ENCODE measurements around the gene APP. TPM values are rescaled to one million over a fixed set of nuclear protein-coding genes. Genes with fewer than 3 reads are reported as not detected.
A peak's percentile ranks its signal among the peaks of the same experiment; 100 is the strongest.

APP gene
- total and polyA plus RNA-seq, 2 of the 13 experiments (the other 11 are each of a cell fraction or from before 2014, with no cell fraction given): 70.6 to 262 TPM

DNA sequence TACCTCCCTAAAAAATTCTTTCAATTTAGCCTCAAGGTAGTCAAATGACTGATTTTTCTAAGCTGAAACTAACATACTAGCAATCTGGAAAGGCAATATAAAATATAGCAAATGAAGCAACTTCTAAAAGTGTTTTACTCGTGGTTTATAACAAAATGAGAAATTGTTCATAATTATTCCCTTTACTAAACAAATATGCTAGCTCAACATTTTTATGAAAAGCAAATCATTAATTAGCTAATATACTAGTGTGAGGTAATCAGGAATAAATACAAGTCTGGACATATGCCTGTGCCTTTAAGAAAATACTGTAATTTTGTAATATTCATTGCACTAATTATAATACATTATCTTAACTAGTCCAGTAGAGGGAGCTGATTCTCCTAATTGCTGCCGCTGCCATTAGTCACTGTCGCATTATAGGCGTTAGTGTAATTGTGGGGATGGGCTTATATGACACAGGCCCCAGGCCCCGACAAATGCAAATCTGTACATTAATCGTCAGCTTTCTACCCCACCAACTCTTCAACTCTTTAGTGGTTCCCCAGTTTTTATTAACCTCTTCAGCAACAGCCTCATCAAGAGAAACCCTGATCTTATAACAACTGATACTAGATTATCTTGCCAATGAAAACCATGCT lies 274.9 kb downstream of the APP start:
- ChIA-PET POLR2A (no interaction called here), CTCF (ENCODE audit: low intra/inter-chr PET ratio, low total read pairs) (no interaction called here)
- in situ Hi-C loops (cut with HindIII; ENCODE audit: extremely low pct_ligation_motif_present, low pct_unique_long_range_greater_than_20kb) (no loop called here), intact Hi-C loops (cut with micrococcal nuclease; ENCODE audit: unreplicated experiment) (no loop called here)
- Histone ChIP-seq H3K4me1 (ENCODE audit: insufficient read depth, low read length) (no peaks in the 10 kb centered on the region), H3K4me3 (replicated peaks in 1 of 3; ENCODE audit: insufficient read depth in 1 of 3, low read depth in 2 of 3, low read length in 3 of 3) (no peak overlapping the region), H4K20me1 (ENCODE audit: insufficient read depth, low read length) (no peaks in the 10 kb centered on the region), H3K27me3 (ENCODE audit: control insufficient read depth in 1 of 2, insufficient read depth in 2 of 2, low read length in 2 of 2) (no peaks in the 10 kb centered on the region), H3K9me3 (ENCODE audit: low read length) (no peaks in the 10 kb centered on the region), H3K4me2 (ENCODE audit: low read depth, low read length) (no peak overlapping the region), H3K9ac (ENCODE audit: insufficient read depth, low read depth, low read length) (no peak overlapping the region), H2AFZ (ENCODE audit: low read length) (no peak overlapping the region), H3K36me3 (replicated peaks in 1 of 2; ENCODE audit: control insufficient read depth in 1 of 2, insufficient read depth in 2 of 2, low read length in 2 of 2) (peaks cover 5 to 11% of the 10 kb centered on the region in 2 experiments; a peak in 3 of 5 replicates), H3K27ac (ENCODE audit: extremely low read length, insufficient read depth, low read length) (no peak overlapping the region), H3K79me2 (ENCODE audit: insufficient read depth, low read length) (no peaks in the 10 kb centered on the region)
- WGBS (ENCODE audit: low lambda C conversion rate): 86% methylated on average over 6 of the region's 6 CpGs
- DNase-seq (ENCODE audit: low spot score) (no peak), FAIRE-seq (no peak), ATAC-seq (no peak)
- no TSS peak for BruUV-seq (replicated peaks)
- no peak for TF ChIP-seq HCFC1 (IDR thresholded peaks at IDR 0.05; ENCODE audit: low read depth, low read length)
- no peak for TF ChIP-seq CBX5 (CRISPR knock-in tag; IDR thresholded peaks at IDR 0.05; ENCODE audit: borderline replicate concordance)
- TF ChIP-seq, protein P1, sequence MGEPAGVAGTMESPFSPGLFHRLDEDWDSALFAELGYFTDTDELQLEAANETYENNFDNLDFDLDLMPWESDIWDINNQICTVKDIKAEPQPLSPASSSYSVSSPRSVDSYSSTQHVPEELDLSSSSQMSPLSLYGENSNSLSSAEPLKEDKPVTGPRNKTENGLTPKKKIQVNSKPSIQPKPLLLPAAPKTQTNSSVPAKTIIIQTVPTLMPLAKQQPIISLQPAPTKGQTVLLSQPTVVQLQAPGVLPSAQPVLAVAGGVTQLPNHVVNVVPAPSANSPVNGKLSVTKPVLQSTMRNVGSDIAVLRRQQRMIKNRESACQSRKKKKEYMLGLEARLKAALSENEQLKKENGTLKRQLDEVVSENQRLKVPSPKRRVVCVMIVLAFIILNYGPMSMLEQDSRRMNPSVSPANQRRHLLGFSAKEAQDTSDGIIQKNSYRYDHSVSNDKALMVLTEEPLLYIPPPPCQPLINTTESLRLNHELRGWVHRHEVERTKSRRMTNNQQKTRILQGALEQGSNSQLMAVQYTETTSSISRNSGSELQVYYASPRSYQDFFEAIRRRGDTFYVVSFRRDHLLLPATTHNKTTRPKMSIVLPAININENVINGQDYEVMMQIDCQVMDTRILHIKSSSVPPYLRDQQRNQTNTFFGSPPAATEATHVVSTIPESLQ (CRISPR knock-in tag; conservative IDR thresholded peaks at IDR 0.05): no peak
- TF ChIP-seq ZNF792 (CRISPR knock-in tag; IDR thresholded peaks at IDR 0.05): no peak
- TF ChIP-seq, protein P2, sequence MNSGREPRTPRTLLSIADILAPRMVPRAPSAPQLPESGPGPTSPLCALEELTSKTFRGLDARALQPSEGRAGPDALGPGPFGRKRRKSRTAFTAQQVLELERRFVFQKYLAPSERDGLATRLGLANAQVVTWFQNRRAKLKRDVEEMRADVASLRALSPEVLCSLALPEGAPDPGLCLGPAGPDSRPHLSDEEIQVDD (CRISPR knock-in tag; IDR thresholded peaks at IDR 0.05; ENCODE audit: borderline replicate concordance): no peak
- TF ChIP-seq GATAD1 (CRISPR knock-in tag; IDR thresholded peaks at IDR 0.05): no peak
- no peak for TF ChIP-seq ZSCAN21 (CRISPR knock-in tag; IDR thresholded peaks at IDR 0.05; ENCODE audit: borderline replicate concordance)
- TF ChIP-seq, protein P3, sequence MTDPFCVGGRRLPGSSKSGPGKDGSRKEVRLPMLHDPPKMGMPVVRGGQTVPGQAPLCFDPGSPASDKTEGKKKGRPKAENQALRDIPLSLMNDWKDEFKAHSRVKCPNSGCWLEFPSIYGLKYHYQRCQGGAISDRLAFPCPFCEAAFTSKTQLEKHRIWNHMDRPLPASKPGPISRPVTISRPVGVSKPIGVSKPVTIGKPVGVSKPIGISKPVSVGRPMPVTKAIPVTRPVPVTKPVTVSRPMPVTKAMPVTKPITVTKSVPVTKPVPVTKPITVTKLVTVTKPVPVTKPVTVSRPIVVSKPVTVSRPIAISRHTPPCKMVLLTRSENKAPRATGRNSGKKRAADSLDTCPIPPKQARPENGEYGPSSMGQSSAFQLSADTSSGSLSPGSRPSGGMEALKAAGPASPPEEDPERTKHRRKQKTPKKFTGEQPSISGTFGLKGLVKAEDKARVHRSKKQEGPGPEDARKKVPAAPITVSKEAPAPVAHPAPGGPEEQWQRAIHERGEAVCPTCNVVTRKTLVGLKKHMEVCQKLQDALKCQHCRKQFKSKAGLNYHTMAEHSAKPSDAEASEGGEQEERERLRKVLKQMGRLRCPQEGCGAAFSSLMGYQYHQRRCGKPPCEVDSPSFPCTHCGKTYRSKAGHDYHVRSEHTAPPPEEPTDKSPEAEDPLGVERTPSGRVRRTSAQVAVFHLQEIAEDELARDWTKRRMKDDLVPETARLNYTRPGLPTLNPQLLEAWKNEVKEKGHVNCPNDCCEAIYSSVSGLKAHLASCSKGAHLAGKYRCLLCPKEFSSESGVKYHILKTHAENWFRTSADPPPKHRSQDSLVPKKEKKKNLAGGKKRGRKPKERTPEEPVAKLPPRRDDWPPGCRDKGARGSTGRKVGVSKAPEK (CRISPR knock-in tag; IDR thresholded peaks at IDR 0.05; ENCODE audit: borderline replicate concordance): no peak
- TF ChIP-seq, protein P4, sequence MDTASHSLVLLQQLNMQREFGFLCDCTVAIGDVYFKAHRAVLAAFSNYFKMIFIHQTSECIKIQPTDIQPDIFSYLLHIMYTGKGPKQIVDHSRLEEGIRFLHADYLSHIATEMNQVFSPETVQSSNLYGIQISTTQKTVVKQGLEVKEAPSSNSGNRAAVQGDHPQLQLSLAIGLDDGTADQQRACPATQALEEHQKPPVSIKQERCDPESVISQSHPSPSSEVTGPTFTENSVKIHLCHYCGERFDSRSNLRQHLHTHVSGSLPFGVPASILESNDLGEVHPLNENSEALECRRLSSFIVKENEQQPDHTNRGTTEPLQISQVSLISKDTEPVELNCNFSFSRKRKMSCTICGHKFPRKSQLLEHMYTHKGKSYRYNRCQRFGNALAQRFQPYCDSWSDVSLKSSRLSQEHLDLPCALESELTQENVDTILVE (CRISPR knock-in tag; IDR thresholded peaks at IDR 0.05): no peak
- TF ChIP-seq ZNF772 (CRISPR knock-in tag; IDR thresholded peaks at IDR 0.05): no peak
- TF ChIP-seq, protein P5, sequence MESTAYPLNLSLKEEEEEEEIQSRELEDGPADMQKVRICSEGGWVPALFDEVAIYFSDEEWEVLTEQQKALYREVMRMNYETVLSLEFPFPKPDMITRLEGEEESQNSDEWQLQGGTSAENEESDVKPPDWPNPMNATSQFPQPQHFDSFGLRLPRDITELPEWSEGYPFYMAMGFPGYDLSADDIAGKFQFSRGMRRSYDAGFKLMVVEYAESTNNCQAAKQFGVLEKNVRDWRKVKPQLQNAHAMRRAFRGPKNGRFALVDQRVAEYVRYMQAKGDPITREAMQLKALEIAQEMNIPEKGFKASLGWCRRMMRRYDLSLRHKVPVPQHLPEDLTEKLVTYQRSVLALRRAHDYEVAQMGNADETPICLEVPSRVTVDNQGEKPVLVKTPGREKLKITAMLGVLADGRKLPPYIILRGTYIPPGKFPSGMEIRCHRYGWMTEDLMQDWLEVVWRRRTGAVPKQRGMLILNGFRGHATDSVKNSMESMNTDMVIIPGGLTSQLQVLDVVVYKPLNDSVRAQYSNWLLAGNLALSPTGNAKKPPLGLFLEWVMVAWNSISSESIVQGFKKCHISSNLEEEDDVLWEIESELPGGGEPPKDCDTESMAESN (CRISPR knock-in tag; conservative IDR thresholded peaks at IDR 0.05): no peak
- no peak for TF ChIP-seq ZFP37 (CRISPR knock-in tag; IDR thresholded peaks at IDR 0.05; ENCODE audit: borderline replicate concordance)
- no peak for TF ChIP-seq ZFP62 (CRISPR knock-in tag; IDR thresholded peaks at IDR 0.05)
- TF ChIP-seq, protein P6, sequence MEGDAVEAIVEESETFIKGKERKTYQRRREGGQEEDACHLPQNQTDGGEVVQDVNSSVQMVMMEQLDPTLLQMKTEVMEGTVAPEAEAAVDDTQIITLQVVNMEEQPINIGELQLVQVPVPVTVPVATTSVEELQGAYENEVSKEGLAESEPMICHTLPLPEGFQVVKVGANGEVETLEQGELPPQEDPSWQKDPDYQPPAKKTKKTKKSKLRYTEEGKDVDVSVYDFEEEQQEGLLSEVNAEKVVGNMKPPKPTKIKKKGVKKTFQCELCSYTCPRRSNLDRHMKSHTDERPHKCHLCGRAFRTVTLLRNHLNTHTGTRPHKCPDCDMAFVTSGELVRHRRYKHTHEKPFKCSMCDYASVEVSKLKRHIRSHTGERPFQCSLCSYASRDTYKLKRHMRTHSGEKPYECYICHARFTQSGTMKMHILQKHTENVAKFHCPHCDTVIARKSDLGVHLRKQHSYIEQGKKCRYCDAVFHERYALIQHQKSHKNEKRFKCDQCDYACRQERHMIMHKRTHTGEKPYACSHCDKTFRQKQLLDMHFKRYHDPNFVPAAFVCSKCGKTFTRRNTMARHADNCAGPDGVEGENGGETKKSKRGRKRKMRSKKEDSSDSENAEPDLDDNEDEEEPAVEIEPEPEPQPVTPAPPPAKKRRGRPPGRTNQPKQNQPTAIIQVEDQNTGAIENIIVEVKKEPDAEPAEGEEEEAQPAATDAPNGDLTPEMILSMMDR (CRISPR knock-in tag; IDR thresholded peaks at IDR 0.05): 0 out of 2 replicates have a peak, but pooled peaks have one; percentile 5

All from HepG2 (cell line).